ENCODE data around the gene PCDHAC2. TPM values are rescaled to one million over a fixed set of nuclear protein-coding genes. Genes with fewer than 3 reads are reported as not detected.

Gene PCDHAC2
- total and polyA plus RNA-seq, 2 of the 13 experiments (the other 11 are each of a cell fraction or from before 2014, with no cell fraction given) = not detected

DNA sequence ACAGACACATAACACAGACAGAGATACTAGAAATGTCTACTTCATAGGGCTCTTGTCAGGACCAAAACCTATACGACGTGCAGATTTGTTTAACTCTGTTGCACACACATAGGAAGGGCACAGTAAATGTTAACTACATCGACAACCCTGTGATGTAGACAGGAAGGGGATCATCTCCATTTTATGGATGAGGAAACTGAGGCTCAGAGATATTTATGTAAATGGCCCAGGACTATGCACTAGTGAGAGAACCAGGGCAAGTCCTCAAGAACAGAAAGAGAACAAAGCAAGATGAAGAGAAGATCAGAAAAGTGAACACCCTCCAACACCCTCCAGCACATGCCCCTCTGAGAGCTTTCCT lies 36.3 kb downstream of the PCDHAC2 start (continued):
- TF ChIP-seq, protein P1, sequence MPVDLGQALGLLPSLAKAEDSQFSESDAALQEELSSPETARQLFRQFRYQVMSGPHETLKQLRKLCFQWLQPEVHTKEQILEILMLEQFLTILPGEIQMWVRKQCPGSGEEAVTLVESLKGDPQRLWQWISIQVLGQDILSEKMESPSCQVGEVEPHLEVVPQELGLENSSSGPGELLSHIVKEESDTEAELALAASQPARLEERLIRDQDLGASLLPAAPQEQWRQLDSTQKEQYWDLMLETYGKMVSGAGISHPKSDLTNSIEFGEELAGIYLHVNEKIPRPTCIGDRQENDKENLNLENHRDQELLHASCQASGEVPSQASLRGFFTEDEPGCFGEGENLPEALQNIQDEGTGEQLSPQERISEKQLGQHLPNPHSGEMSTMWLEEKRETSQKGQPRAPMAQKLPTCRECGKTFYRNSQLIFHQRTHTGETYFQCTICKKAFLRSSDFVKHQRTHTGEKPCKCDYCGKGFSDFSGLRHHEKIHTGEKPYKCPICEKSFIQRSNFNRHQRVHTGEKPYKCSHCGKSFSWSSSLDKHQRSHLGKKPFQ (CRISPR knock-in tag; IDR thresholded peaks at IDR 0.05; ENCODE audit: insufficient replicate concordance) = no peak
- TF ChIP-seq, protein P2, sequence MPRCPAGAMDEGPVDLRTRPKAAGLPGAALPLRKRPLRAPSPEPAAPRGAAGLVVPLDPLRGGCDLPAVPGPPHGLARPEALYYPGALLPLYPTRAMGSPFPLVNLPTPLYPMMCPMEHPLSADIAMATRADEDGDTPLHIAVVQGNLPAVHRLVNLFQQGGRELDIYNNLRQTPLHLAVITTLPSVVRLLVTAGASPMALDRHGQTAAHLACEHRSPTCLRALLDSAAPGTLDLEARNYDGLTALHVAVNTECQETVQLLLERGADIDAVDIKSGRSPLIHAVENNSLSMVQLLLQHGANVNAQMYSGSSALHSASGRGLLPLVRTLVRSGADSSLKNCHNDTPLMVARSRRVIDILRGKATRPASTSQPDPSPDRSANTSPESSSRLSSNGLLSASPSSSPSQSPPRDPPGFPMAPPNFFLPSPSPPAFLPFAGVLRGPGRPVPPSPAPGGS (CRISPR knock-in tag; IDR thresholded peaks at IDR 0.05) = no peak
- TF ChIP-seq PHF21A (CRISPR knock-in tag; IDR thresholded peaks at IDR 0.05) = no peak
- TF ChIP-seq ISX (CRISPR knock-in tag; conservative IDR thresholded peaks at IDR 0.05) = no peak
- no peak for TF ChIP-seq ZNF432 (CRISPR knock-in tag; IDR thresholded peaks at IDR 0.05; ENCODE audit: borderline replicate concordance)
- no peak for TF ChIP-seq FOXM1 (CRISPR knock-in tag; IDR thresholded peaks at IDR 0.05)
- TF ChIP-seq SMAD1 (CRISPR knock-in tag; IDR thresholded peaks at IDR 0.05; ENCODE audit: borderline replicate concordance, low read depth) = no peak
- TF ChIP-seq EED (CRISPR knock-in tag; IDR thresholded peaks at IDR 0.05) = no peak
- TF ChIP-seq SPEN (CRISPR knock-in tag; IDR thresholded peaks at IDR 0.05; ENCODE audit: low read depth) = no peak

DNA sequence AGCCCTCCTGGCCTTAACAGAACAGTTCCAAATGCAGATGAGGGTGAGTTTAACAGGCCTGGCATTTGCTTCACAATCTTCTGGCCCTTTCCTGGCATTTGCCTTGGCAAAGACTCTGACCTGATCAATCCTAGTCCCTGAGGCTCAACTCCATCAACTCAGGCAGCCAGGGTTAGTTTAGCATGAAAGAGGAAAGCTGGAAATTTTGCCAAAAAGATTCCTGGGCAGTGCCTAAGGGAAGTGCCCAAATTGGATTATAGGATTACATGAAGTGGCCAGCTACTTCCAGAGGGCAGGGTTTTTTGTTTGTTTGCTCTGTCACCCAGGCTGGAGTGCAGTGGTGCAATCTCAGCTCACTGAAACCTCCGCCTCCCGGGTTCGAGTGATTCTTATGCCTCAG lies 36.8 kb downstream of the PCDHAC2 start:
- H3K4me3 ChIP-seq (replicated peaks in 1 of 3; ENCODE audit: insufficient read depth in 1 of 3, low read depth in 2 of 3, low read length in 3 of 3) = no peak overlapping the region
- H3K4me1 ChIP-seq (ENCODE audit: insufficient read depth, low read length) = no peaks in the 10 kb centered on the region
- intact Hi-C loops (cut with micrococcal nuclease; ENCODE audit: unreplicated experiment) = no loop called here
- FAIRE-seq = no peak
- no peak overlapping the region for H3K27ac ChIP-seq (ENCODE audit: extremely low read length, insufficient read depth, low read length)
- 7% methylated on average over 3 of the region's 3 CpGs for WGBS (ENCODE audit: low lambda C conversion rate)
- H3K27me3 ChIP-seq (ENCODE audit: control insufficient read depth in 1 of 2, insufficient read depth in 2 of 2, low read length in 2 of 2) = peaks cover 1 to 6% of the 10 kb centered on the region in 2 experiments; a peak in 1 of 5 replicates
- no peak overlapping the region for H3K9ac ChIP-seq (ENCODE audit: insufficient read depth, low read depth, low read length)
- H4K20me1 ChIP-seq (ENCODE audit: insufficient read depth, low read length) = no peaks in the 10 kb centered on the region
- CTCF ChIA-PET (ENCODE audit: low intra/inter-chr PET ratio, low total read pairs) = no interaction called here
- DNase-seq (ENCODE audit: low spot score) = no peak
- H3K79me2 ChIP-seq (ENCODE audit: insufficient read depth, low read length) = no peaks in the 10 kb centered on the region
- BruUV-seq (replicated peaks) = no TSS peak
- H3K36me3 ChIP-seq (replicated peaks in 1 of 2; ENCODE audit: control insufficient read depth in 1 of 2, insufficient read depth in 2 of 2, low read length in 2 of 2) = no peaks in the 10 kb centered on the region
- no peak for ATAC-seq
- H3K4me2 ChIP-seq (ENCODE audit: low read depth, low read length) = no peak overlapping the region
- H3K9me3 ChIP-seq (ENCODE audit: low read length) = no peaks in the 10 kb centered on the region
- H2AFZ ChIP-seq (ENCODE audit: low read length) = no peak overlapping the region
- TF ChIP-seq, protein P3, sequence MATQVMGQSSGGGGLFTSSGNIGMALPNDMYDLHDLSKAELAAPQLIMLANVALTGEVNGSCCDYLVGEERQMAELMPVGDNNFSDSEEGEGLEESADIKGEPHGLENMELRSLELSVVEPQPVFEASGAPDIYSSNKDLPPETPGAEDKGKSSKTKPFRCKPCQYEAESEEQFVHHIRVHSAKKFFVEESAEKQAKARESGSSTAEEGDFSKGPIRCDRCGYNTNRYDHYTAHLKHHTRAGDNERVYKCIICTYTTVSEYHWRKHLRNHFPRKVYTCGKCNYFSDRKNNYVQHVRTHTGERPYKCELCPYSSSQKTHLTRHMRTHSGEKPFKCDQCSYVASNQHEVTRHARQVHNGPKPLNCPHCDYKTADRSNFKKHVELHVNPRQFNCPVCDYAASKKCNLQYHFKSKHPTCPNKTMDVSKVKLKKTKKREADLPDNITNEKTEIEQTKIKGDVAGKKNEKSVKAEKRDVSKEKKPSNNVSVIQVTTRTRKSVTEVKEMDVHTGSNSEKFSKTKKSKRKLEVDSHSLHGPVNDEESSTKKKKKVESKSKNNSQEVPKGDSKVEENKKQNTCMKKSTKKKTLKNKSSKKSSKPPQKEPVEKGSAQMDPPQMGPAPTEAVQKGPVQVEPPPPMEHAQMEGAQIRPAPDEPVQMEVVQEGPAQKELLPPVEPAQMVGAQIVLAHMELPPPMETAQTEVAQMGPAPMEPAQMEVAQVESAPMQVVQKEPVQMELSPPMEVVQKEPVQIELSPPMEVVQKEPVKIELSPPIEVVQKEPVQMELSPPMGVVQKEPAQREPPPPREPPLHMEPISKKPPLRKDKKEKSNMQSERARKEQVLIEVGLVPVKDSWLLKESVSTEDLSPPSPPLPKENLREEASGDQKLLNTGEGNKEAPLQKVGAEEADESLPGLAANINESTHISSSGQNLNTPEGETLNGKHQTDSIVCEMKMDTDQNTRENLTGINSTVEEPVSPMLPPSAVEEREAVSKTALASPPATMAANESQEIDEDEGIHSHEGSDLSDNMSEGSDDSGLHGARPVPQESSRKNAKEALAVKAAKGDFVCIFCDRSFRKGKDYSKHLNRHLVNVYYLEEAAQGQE (IDR thresholded peaks at IDR 0.05; ENCODE audit: borderline replicate concordance in 1 of 2, low read depth in 1 of 2, low read length in 2 of 2) = no peak
- no peak for TF ChIP-seq CHD4 (IDR thresholded peaks at IDR 0.05; ENCODE audit: borderline replicate concordance, low read length)
- TF ChIP-seq SKI (IDR thresholded peaks at IDR 0.05; ENCODE audit: partially characterized antibody) = no peak
- TF ChIP-seq NRL (CRISPR knock-in tag; IDR thresholded peaks at IDR 0.05; ENCODE audit: borderline replicate concordance) = no peak
- TF ChIP-seq, protein P4, sequence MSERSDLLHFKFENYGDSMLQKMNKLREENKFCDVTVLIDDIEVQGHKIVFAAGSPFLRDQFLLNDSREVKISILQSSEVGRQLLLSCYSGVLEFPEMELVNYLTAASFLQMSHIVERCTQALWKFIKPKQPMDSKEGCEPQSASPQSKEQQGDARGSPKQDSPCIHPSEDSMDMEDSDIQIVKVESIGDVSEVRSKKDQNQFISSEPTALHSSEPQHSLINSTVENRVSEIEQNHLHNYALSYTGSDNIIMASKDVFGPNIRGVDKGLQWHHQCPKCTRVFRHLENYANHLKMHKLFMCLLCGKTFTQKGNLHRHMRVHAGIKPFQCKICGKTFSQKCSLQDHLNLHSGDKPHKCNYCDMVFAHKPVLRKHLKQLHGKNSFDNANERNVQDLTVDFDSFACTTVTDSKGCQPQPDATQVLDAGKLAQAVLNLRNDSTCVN (CRISPR knock-in tag; IDR thresholded peaks at IDR 0.05; ENCODE audit: borderline replicate concordance) = no peak
- TF ChIP-seq U2AF2 (IDR thresholded peaks at IDR 0.05; ENCODE audit: low read depth, low read length) = no peak
- in situ Hi-C loops (cut with HindIII; ENCODE audit: extremely low pct_ligation_motif_present, low pct_unique_long_range_greater_than_20kb) = no loop called here
- POLR2A ChIA-PET = no interaction called here

All from HepG2 (cell line).